GM10248 (cell line): ENCODE results near the gene PDE4B.
"Not testable (repeated sequence)": the region's sequence is repeated elsewhere in the genome, so short reads cannot be mapped to it uniquely, and the experiment has no call there.

Experiments
- CTCF ChIA-PET: fragments of 300-600 bp; sonication (Branson Sonifier 250); formaldehyde crosslinking; extraction: SDS; loops from one replicate; lab custom pipeline; 2021; ENCODE audit warnings: antibody characterized with exemption; lab: Yijun Ruan, JAX
- POLR2A ChIA-PET: fragments of 350-650 bp; sonication (Branson Sonifier 250); formaldehyde crosslinking; extraction: SDS; loops from one replicate; lab custom pipeline; 2020; ENCODE audit warnings: antibody characterized with exemption; lab: Yijun Ruan, JAX
- DNase-seq: peaks from one replicate; pipeline ENCODE4 v3.0.0; 2012; ENCODE audit errors: extremely low spot score
- CTCF ChIP-seq: IDR thresholded peaks from 2 replicates; pipeline ENCODE4 v1.5.1; 2012; ENCODE audit warnings: mild to moderate bottlenecking, low read depth; ENCODE audit errors: extremely low read depth, missing control alignments, control extremely low read depth

The PDE4B gene

GRCh38 chr1:66415281-66415680 is 622.6 kb downstream of the PDE4B start:
- no peak for DNase-seq
- POLR2A ChIA-PET, result no interaction called here
- CTCF ChIA-PET, result interaction anchor here (0.9 to 1.6 kb wide), 4 partner anchors 10 to 139 kb away, joined by 3 to 6 read pairs (median 3); no protein-coding TSS in a partner anchor

GRCh38 chr1:66415866-66416265 is 623.2 kb downstream of the PDE4B start:
- DNase-seq, result no peak
- POLR2A ChIA-PET, result no interaction called here
- TF ChIP-seq CTCF, result no peak
- CTCF ChIA-PET, result interaction anchor here (1.6 kb wide), 1 partner anchor 140 kb away, joined by 3 read pairs; no protein-coding TSS in a partner anchor

More at GRCh38 chr1:66415281-66415680, 622.6 kb downstream of the PDE4B start:
- TF ChIP-seq CTCF, result no peak

- CTCF ChIA-PET, result no interaction called here
Observed at GRCh38 chr1:66416295-66416694, 623.6 kb downstream of the PDE4B start.

GRCh38 chr1:66418021-66418420 is 625.3 kb downstream of the PDE4B start:
- no peak for DNase-seq
- ChIA-PET POLR2A (no interaction called here), CTCF (interaction anchor here (1.1 kb wide), 1 partner anchor 15 kb away, joined by 4 read pairs; no protein-coding TSS in a partner anchor)
- TF ChIP-seq CTCF, result no peak

More at GRCh38 chr1:66416295-66416694, 623.6 kb downstream of the PDE4B start:
- POLR2A ChIA-PET, result no interaction called here
- no peak for TF ChIP-seq CTCF
- DNase-seq, result no peak

- CTCF ChIA-PET, result interaction anchor here (1.0 kb wide), 1 partner anchor 25 kb away, joined by 3 read pairs; no protein-coding TSS in a partner anchor
- DNase-seq, POLR2A ChIA-PET: not testable (repeated sequence)
Observed at GRCh38 chr1:66420171-66420570, 627.5 kb downstream of the PDE4B start.

GRCh38 chr1:66420906-66421305 is 628.2 kb downstream of the PDE4B start:
- DNase-seq, CTCF ChIA-PET, POLR2A ChIA-PET: not testable (repeated sequence)

GRCh38 chr1:66422804-66423203 is 630.1 kb downstream of the PDE4B start:
- POLR2A ChIA-PET, result no interaction called here
- DNase-seq, result no peak
- CTCF ChIA-PET, result interaction anchor here (1.0 to 1.4 kb wide), 2 partner anchors 9 to 13 kb away, joined by 3 read pairs; no protein-coding TSS in a partner anchor
- no peak for TF ChIP-seq CTCF
